Nephron (organoid): ENCODE data around the gene CHORDC1.

Source experiments
- H3K27ac Mint-ChIP-seq, 3 experiments: 2 replicates each; pipeline ENCODE4 v1.8.0; 2020; ENCODE audit warnings: mixed read lengths in 3 of 3, mild to moderate bottlenecking in 2 of 3, moderate library complexity in 1 of 3
- H3K27me3 Mint-ChIP-seq: 2 replicates; pipeline ENCODE4 v1.8.0; 2021; ENCODE audit warnings: low read depth, mild to moderate bottlenecking, moderate library complexity, mixed read lengths
- H3K36me3 Mint-ChIP-seq: 2 replicates; pipeline ENCODE4 v1.8.0; 2020; ENCODE audit warnings: low read depth, mixed read lengths
- H3K4me1 Mint-ChIP-seq: 2 replicates; pipeline ENCODE4 v1.8.0; 2020; ENCODE audit warnings: mixed read lengths
- H3K4me3 Mint-ChIP-seq, 3 experiments: 2 replicates each; pipeline ENCODE4 v1.8.0; 2020; ENCODE audit warnings: mild to moderate bottlenecking in 3 of 3, mixed read lengths in 3 of 3, moderate library complexity in 2 of 3
- H3K9me3 Mint-ChIP-seq: 2 replicates; pipeline ENCODE4 v1.8.0; 2020; ENCODE audit warnings: mixed read lengths
- CTCF ChIP-seq, 3 experiments: fragments of 200-600 bp; sonication (generic); IDR thresholded peaks; one replicate each; pipeline ENCODE4 v1.5.0; 2021; ENCODE audit warnings: antibody characterized with exemption in 3 of 3; ENCODE audit not compliant: unreplicated experiment in 3 of 3

The CHORDC1 gene

GRCh38 chr11:90237004-90237403, 14.2 kb upstream of the CHORDC1 start:
- no peak for TF ChIP-seq CTCF (IDR thresholded peaks at IDR 0.05; ENCODE audit: unreplicated experiment in 3 of 3)
- Mint-ChIP-seq H3K27ac (no peak overlapping the region), H3K4me3 (no peak overlapping the region), H3K9me3 (no peaks in the 10 kb centered on the region), H3K4me1 (peaks cover 7% of the 10 kb centered on the region), H3K36me3 (no peaks in the 10 kb centered on the region), H3K27me3 (no peaks in the 10 kb centered on the region)

GRCh38 chr11:90235526-90235925, 12.7 kb upstream of the CHORDC1 start:
- TF ChIP-seq CTCF (IDR thresholded peaks at IDR 0.05; ENCODE audit: unreplicated experiment in 3 of 3), result no peak
- Mint-ChIP-seq H3K27ac (no peak overlapping the region), H3K36me3 (no peaks in the 10 kb centered on the region), H3K4me3 (no peak overlapping the region), H3K9me3 (peaks cover 2% of the 10 kb centered on the region), H3K27me3 (no peaks in the 10 kb centered on the region), H3K4me1 (peaks cover 7% of the 10 kb centered on the region)

- Mint-ChIP-seq H3K27me3 (no peaks in the 10 kb centered on the region), H3K27ac (no peak overlapping the region), H3K4me1 (peaks cover 7% of the 10 kb centered on the region), H3K4me3 (no peak overlapping the region), H3K36me3 (no peaks in the 10 kb centered on the region), H3K9me3 (peaks cover 4% of the 10 kb centered on the region)
- TF ChIP-seq CTCF (IDR thresholded peaks at IDR 0.05; ENCODE audit: unreplicated experiment in 3 of 3), result no peak
Measured at GRCh38 chr11:90234977-90235376, 12.1 kb upstream of the CHORDC1 start.

GRCh38 chr11:90229791-90230190, 6.9 kb upstream of the CHORDC1 start:
- Mint-ChIP-seq H3K9me3 (peaks cover 7% of the 10 kb centered on the region), H3K27ac (no peak overlapping the region), H3K27me3 (no peaks in the 10 kb centered on the region), H3K36me3 (no peaks in the 10 kb centered on the region), H3K4me3 (no peak overlapping the region), H3K4me1 (no peaks in the 10 kb centered on the region)
- no peak for TF ChIP-seq CTCF (IDR thresholded peaks at IDR 0.05; ENCODE audit: unreplicated experiment in 3 of 3)

GRCh38 chr11:90228056-90228455, 5.2 kb upstream of the CHORDC1 start:
- Mint-ChIP-seq H3K4me3 (no peak overlapping the region), H3K36me3 (no peaks in the 10 kb centered on the region), H3K27me3 (no peaks in the 10 kb centered on the region), H3K27ac (no peak overlapping the region), H3K9me3 (peaks cover 7% of the 10 kb centered on the region), H3K4me1 (peaks cover 11% of the 10 kb centered on the region)
- TF ChIP-seq CTCF (IDR thresholded peaks at IDR 0.05; ENCODE audit: unreplicated experiment in 3 of 3), result no peak

- H3K4me1 Mint-ChIP-seq, result peaks cover 42% of the 10 kb centered on the region
- H3K4me3 Mint-ChIP-seq, result peak overlapping the region; percentile 98 to 100 (median 98)
- peak overlapping the region; percentile 87 to 97 (median 95) for H3K27ac Mint-ChIP-seq
- H3K27me3 Mint-ChIP-seq, result no peaks in the 10 kb centered on the region
- H3K9me3 Mint-ChIP-seq, result no peaks in the 10 kb centered on the region
- H3K36me3 Mint-ChIP-seq, result peaks cover 9% of the 10 kb centered on the region
- TF ChIP-seq CTCF (IDR thresholded peaks at IDR 0.05; ENCODE audit: unreplicated experiment in 3 of 3), result no peak
Measured at GRCh38 chr11:90223248-90223585, 368 bp upstream of the CHORDC1 start.
